Liver (tissue), 9 donors: ENCODE data around the gene CCM2. TPM values are rescaled to one million over a fixed set of nuclear protein-coding genes. Genes with fewer than 3 reads are reported as not detected.

Experiments used
- DNase-seq: peaks from one replicate; pipeline ENCODE4 v3.0.0-alpha.2; 2017; ENCODE audit warnings: low spot score
- H3K27ac ChIP-seq, 2 donors: one replicate each; pipeline ENCODE4 v1.7.0; 2013; ENCODE audit warnings: inconsistent platforms in 2 of 2, low read length in 2 of 2, control low read depth in 1 of 2, low read depth in 1 of 2, mild to moderate bottlenecking in 1 of 2
- H3K27me3 ChIP-seq, 4 donors: one replicate each; pipeline versions ENCODE4 v1.6.1 to v1.7.0; 2013; ENCODE audit warnings: low read length in 3 of 4, inconsistent platforms in 1 of 4, mild to moderate bottlenecking in 1 of 4, moderate library complexity in 1 of 4; ENCODE audit not compliant: control insufficient read depth in 4 of 4, insufficient read depth in 4 of 4
- H3K36me3 ChIP-seq, 4 donors: one replicate each; pipeline versions ENCODE4 v1.6.1 to v1.7.0; 2013; ENCODE audit warnings: low read length in 3 of 4, mild to moderate bottlenecking in 3 of 4, low read depth in 1 of 4, moderate library complexity in 1 of 4; ENCODE audit not compliant: control insufficient read depth in 4 of 4, insufficient read depth in 3 of 4
- H3K4me1 ChIP-seq, 4 donors: one replicate each; pipeline versions ENCODE4 v1.6.1 to v1.7.0; 2013; ENCODE audit warnings: low read length in 3 of 4, mild to moderate bottlenecking in 3 of 4, moderate library complexity in 1 of 4; ENCODE audit not compliant: control insufficient read depth in 4 of 4, insufficient read depth in 4 of 4
- H3K4me3 ChIP-seq, 3 donors: one replicate each; pipeline versions ENCODE4 v1.6.1 to v1.7.0; 2013; ENCODE audit warnings: low read length in 3 of 3, control low read depth in 1 of 3, low read depth in 1 of 3, mild to moderate bottlenecking in 1 of 3
- H3K9ac ChIP-seq, 2 donors: one replicate each; pipeline ENCODE4 v1.7.0; 2013; ENCODE audit warnings: low read length in 2 of 2, mild to moderate bottlenecking in 2 of 2, moderate library complexity in 2 of 2, control low read depth in 1 of 2, low read depth in 1 of 2
- H3K9me3 ChIP-seq, 4 donors: one replicate each; pipeline versions ENCODE4 v1.6.1 to v1.7.0; 2013; ENCODE audit warnings: low read length in 3 of 4; ENCODE audit not compliant: control insufficient read depth in 4 of 4
- EGR1 ChIP-seq, 2 donors: IDR thresholded peaks; 2 replicates each; pipeline ENCODE4 v1.6.1; 2016 to 2018; ENCODE audit warnings: antibody characterized with exemption in 2 of 2, low read depth in 2 of 2
- FOXA1 ChIP-seq: IDR thresholded peaks from 2 replicates; pipeline ENCODE4 v1.6.1; 2016; ENCODE audit warnings: antibody characterized with exemption
- FOXA2 ChIP-seq: IDR thresholded peaks from 2 replicates; pipeline ENCODE4 v1.6.1; 2016; ENCODE audit warnings: antibody characterized with exemption
- GABPA ChIP-seq, 2 donors: IDR thresholded peaks in 1 of 2; conservative IDR thresholded peaks in 1 of 2; 2 replicates each; pipeline ENCODE4 v1.6.1; 2016; ENCODE audit warnings: antibody characterized with exemption in 2 of 2, mild to moderate bottlenecking in 1 of 2, moderate library complexity in 1 of 2
- HNF4A ChIP-seq, 2 donors: conservative IDR thresholded peaks; 2 replicates each; pipeline ENCODE4 v1.6.1; 2016; ENCODE audit warnings: antibody characterized with exemption in 2 of 2, mild to moderate bottlenecking in 2 of 2
- HNF4G ChIP-seq: IDR thresholded peaks from 2 replicates; pipeline ENCODE4 v1.6.1; 2016; ENCODE audit warnings: antibody characterized with exemption
- JUND ChIP-seq, 2 donors: IDR thresholded peaks; 2 replicates each; pipeline ENCODE4 v1.6.1; 2016; ENCODE audit warnings: antibody characterized with exemption in 2 of 2
- NR2F2 ChIP-seq: IDR thresholded peaks from 2 replicates; pipeline ENCODE4 v1.6.1; 2016; ENCODE audit warnings: antibody characterized with exemption
- RAD21 ChIP-seq, 2 donors: IDR thresholded peaks; 2 replicates each; pipeline ENCODE4 v1.6.1; 2016; ENCODE audit warnings: antibody characterized with exemption in 2 of 2, mild to moderate bottlenecking in 2 of 2
- RXRA ChIP-seq, 2 donors: IDR thresholded peaks; 2 replicates each; pipeline ENCODE4 v1.6.1; 2017 to 2018; ENCODE audit warnings: antibody characterized with exemption in 2 of 2, mild to moderate bottlenecking in 1 of 2
- SP1 ChIP-seq: IDR thresholded peaks from 2 replicates; pipeline ENCODE4 v1.6.1; 2018; ENCODE audit warnings: antibody characterized with exemption, mild to moderate bottlenecking
- TAF1 ChIP-seq: conservative IDR thresholded peaks from 2 replicates; pipeline ENCODE4 v1.6.1; 2016; ENCODE audit warnings: antibody characterized with exemption, mild to moderate bottlenecking
- YY1 ChIP-seq: IDR thresholded peaks from 2 replicates; pipeline ENCODE4 v1.6.1; 2016; ENCODE audit warnings: antibody characterized with exemption, mild to moderate bottlenecking
- WGBS: extraction: QIAGEN DNeasy Blood & Tissue Kit; methylation state at CpG from one replicate; pipeline ENCODE4 v1.1.7; 2013; 5-methylcytosine and 5-hydroxymethylcytosine counted together
- polyA plus RNA-seq, 2 donors: library from polyadenylated mRNA; stranded (reverse) in 1 of 2; unstranded in 1 of 2; fragments of 200-250 nt in 1 of 2; fragments of >200 nt in 1 of 2; fragmentation: Nextera tagmentation in 1 of 2; extraction: Ambion mirVana in 1 of 2; gene quantifications; one replicate each; pipeline versions ENCODE4 v1.2.1 to v1.2.3, GENCODE V29; 2013 to 2015
- total RNA-seq, 2 donors: library from RNA; depleted of rRNA; stranded (reverse); fragments of >200 nt; gene quantifications; one replicate each; pipeline ENCODE4 v1.2.3, GENCODE V29; 2014
- TF ChIP-seq, protein P1 (sequence below): fragments of 150-350 bp; IDR thresholded peaks from 2 replicates; pipeline ENCODE4 v1.5.1; 2017; ENCODE audit warnings: improper control_type of control experiment, low read depth, low read length; ENCODE audit not compliant: missing input control
- TF ChIP-seq, protein P2 (sequence below): IDR thresholded peaks from 2 replicates; pipeline ENCODE4 v1.6.1; 2016; ENCODE audit warnings: antibody characterized with exemption, mild to moderate bottlenecking
- TF ChIP-seq, protein P3 (sequence below): IDR thresholded peaks from 2 replicates; pipeline ENCODE4 v1.6.1; 2016; ENCODE audit warnings: antibody characterized with exemption
- TF ChIP-seq, protein P4 (sequence below): IDR thresholded peaks from 2 replicates; pipeline ENCODE4 v1.6.1; 2016; ENCODE audit warnings: antibody characterized with exemption
- TF ChIP-seq, protein P5 (sequence below): IDR thresholded peaks from 2 replicates; pipeline ENCODE4 v1.6.1; 2016; ENCODE audit warnings: antibody characterized with exemption
- donor health status: healthy.
- donor health status: healthy.
- donor health status: healthy.
- donor health status: healthy.
- donor health status: healthy.

CCM2 gene
- total and polyA plus RNA-seq, 4 donors = 26.3 to 65.0 (median 47.5) TPM

DNA sequence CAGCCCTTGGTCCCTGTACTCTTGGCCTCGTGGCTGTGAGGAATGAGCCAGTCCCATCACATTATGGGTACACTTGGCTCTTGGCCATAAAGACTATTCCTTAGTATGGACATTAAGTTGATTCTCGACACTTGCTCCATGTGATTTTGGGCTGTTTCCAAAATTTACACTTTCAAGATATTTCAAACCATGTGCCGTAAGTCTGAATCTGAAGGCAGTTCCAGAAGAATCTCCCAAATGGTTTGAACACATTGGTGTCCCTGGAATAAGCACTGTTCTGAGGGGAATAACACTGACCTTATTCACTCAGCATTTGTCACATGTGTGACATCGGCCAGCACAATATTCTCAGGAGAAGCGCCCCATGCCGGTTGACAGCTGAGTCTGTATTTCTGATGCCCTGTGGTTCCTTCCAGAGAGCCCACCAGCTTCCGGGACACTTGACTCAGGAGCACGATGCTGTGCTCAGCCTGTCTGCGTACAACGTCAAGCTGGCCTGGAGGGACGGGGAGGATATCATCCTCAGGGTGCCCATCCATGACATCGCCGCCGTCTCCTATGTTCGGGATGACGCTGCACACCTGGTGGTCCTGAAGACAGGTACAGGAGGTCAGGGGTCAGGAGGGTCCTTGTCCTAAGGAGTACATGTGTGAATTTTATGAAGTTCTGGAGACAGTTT lies 64.2 kb downstream of the CCM2 start:
- H3K36me3 ChIP-seq = peaks cover 13 to 43% (median 32%) of the 10 kb centered on the region in 4 donors
- TF ChIP-seq HNF4G (no peak), GABPA (IDR thresholded peaks at IDR 0.05 in 1 of 2, conservative IDR thresholded peaks at IDR 0.05 in 1 of 2) (no peak), JUND (IDR thresholded peaks at IDR 0.05) (no peak), RAD21 (IDR thresholded peaks at IDR 0.05) (no peak), SP1 (no peak), NR2F2 (no peak), TAF1 (no peak), FOXA2 (no peak), RXRA (IDR thresholded peaks at IDR 0.05) (no peak), EGR1 (IDR thresholded peaks at IDR 0.05; ENCODE audit: low read depth in 2 of 2) (no peak), HNF4A (conservative IDR thresholded peaks at IDR 0.05) (no peak), FOXA1 (no peak), YY1 (no peak)
- TF ChIP-seq, protein P1, sequence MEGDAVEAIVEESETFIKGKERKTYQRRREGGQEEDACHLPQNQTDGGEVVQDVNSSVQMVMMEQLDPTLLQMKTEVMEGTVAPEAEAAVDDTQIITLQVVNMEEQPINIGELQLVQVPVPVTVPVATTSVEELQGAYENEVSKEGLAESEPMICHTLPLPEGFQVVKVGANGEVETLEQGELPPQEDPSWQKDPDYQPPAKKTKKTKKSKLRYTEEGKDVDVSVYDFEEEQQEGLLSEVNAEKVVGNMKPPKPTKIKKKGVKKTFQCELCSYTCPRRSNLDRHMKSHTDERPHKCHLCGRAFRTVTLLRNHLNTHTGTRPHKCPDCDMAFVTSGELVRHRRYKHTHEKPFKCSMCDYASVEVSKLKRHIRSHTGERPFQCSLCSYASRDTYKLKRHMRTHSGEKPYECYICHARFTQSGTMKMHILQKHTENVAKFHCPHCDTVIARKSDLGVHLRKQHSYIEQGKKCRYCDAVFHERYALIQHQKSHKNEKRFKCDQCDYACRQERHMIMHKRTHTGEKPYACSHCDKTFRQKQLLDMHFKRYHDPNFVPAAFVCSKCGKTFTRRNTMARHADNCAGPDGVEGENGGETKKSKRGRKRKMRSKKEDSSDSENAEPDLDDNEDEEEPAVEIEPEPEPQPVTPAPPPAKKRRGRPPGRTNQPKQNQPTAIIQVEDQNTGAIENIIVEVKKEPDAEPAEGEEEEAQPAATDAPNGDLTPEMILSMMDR = no peak
- TF ChIP-seq, protein P2, sequence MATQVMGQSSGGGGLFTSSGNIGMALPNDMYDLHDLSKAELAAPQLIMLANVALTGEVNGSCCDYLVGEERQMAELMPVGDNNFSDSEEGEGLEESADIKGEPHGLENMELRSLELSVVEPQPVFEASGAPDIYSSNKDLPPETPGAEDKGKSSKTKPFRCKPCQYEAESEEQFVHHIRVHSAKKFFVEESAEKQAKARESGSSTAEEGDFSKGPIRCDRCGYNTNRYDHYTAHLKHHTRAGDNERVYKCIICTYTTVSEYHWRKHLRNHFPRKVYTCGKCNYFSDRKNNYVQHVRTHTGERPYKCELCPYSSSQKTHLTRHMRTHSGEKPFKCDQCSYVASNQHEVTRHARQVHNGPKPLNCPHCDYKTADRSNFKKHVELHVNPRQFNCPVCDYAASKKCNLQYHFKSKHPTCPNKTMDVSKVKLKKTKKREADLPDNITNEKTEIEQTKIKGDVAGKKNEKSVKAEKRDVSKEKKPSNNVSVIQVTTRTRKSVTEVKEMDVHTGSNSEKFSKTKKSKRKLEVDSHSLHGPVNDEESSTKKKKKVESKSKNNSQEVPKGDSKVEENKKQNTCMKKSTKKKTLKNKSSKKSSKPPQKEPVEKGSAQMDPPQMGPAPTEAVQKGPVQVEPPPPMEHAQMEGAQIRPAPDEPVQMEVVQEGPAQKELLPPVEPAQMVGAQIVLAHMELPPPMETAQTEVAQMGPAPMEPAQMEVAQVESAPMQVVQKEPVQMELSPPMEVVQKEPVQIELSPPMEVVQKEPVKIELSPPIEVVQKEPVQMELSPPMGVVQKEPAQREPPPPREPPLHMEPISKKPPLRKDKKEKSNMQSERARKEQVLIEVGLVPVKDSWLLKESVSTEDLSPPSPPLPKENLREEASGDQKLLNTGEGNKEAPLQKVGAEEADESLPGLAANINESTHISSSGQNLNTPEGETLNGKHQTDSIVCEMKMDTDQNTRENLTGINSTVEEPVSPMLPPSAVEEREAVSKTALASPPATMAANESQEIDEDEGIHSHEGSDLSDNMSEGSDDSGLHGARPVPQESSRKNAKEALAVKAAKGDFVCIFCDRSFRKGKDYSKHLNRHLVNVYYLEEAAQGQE = no peak
- TF ChIP-seq, protein P3, sequence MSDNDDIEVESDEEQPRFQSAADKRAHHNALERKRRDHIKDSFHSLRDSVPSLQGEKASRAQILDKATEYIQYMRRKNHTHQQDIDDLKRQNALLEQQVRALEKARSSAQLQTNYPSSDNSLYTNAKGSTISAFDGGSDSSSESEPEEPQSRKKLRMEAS = no peak
- TF ChIP-seq, protein P4, sequence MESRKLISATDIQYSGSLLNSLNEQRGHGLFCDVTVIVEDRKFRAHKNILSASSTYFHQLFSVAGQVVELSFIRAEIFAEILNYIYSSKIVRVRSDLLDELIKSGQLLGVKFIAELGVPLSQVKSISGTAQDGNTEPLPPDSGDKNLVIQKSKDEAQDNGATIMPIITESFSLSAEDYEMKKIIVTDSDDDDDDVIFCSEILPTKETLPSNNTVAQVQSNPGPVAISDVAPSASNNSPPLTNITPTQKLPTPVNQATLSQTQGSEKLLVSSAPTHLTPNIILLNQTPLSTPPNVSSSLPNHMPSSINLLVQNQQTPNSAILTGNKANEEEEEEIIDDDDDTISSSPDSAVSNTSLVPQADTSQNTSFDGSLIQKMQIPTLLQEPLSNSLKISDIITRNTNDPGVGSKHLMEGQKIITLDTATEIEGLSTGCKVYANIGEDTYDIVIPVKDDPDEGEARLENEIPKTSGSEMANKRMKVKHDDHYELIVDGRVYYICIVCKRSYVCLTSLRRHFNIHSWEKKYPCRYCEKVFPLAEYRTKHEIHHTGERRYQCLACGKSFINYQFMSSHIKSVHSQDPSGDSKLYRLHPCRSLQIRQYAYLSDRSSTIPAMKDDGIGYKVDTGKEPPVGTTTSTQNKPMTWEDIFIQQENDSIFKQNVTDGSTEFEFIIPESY = no peak
- TF ChIP-seq, protein P5, sequence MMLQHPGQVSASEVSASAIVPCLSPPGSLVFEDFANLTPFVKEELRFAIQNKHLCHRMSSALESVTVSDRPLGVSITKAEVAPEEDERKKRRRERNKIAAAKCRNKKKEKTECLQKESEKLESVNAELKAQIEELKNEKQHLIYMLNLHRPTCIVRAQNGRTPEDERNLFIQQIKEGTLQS = no peak
- H3K9me3 ChIP-seq = no peaks in the 10 kb centered on the region
- no peaks in the 10 kb centered on the region for H3K4me1 ChIP-seq
- no peak overlapping the region for H3K4me3 ChIP-seq
- H3K27ac ChIP-seq = no peak overlapping the region
- 94% methylated on average over 16 of the region's 16 CpGs for WGBS
- DNase-seq = no peak
- H3K27me3 ChIP-seq = no peaks in the 10 kb centered on the region
- H3K9ac ChIP-seq = no peak overlapping the region
